SK-N-SH (cell line): ENCODE measurements around the gene NUS1. TPM values are rescaled to one million over a fixed set of nuclear protein-coding genes. Genes with fewer than 3 reads are reported as not detected.

Experiments
- CTCF ChIA-PET: fragments of 300-600, 350-600 bp; formaldehyde crosslinking; extraction: SDS; loops from one replicate; lab custom pipeline; 2021; lab: Yijun Ruan, JAX
- POLR2A ChIA-PET: fragments of 350-600 bp; sonication (Branson Sonifier 250); formaldehyde crosslinking; extraction: SDS; loops from one replicate; lab custom pipeline; 2020; ENCODE audit warnings: antibody characterized with exemption, inconsistent platforms; lab: Yijun Ruan, JAX
- DNase-seq: peaks from one replicate; pipeline ENCODE4 v3.0.0; 2012
- H2AFZ ChIP-seq: fragments of 200-600 bp; sonication (generic); 2 replicates; pipeline ENCODE4 v1.8.1; 2016; ENCODE audit warnings: antibody characterized with exemption, mild to moderate bottlenecking, low read depth
- H3F3A ChIP-seq: fragments of 200-600 bp; sonication (generic); replicated peaks from 2 replicates; pipeline ENCODE3; 2016; ENCODE audit warnings: antibody characterized with exemption, mild to moderate bottlenecking; ENCODE audit not compliant: insufficient read depth
- H3K27ac ChIP-seq, 2 experiments: fragments of 200-500 bp in 1 of 2; fragments of 200-600 bp in 1 of 2; sonication (Bioruptor generic) in 1 of 2; sonication (generic), shearing (Covaris generic) in 1 of 2; 2 replicates each; pipeline versions ENCODE4 v1.5.1 to v1.6.1; 2014 to 2016; ENCODE audit warnings: low read depth in 2 of 2, inconsistent platforms in 1 of 2, low read length in 1 of 2, mild to moderate bottlenecking in 1 of 2, mixed read lengths in 1 of 2
- H3K27me3 ChIP-seq: fragments of 200-600 bp; sonication (generic), shearing (Covaris generic); 2 replicates; pipeline ENCODE4 v1.6.1; 2016; ENCODE audit warnings: mixed run types; ENCODE audit not compliant: insufficient read depth
- H3K36me3 ChIP-seq, 2 experiments: fragments of 200-500 bp in 1 of 2; fragments of 200-600 bp in 1 of 2; sonication (Bioruptor generic) in 1 of 2; sonication (generic) in 1 of 2; replicated peaks in 1 of 2; 2 replicates each; pipeline versions ENCODE3 to v1.5.1; 2014 to 2016; ENCODE audit warnings: low read length in 1 of 2, mild to moderate bottlenecking in 1 of 2; ENCODE audit not compliant: insufficient read depth in 2 of 2, control insufficient read depth in 1 of 2
- H3K4me1 ChIP-seq, 2 experiments: fragments of 200-500 bp in 1 of 2; fragments of 200-600 bp in 1 of 2; sonication (Bioruptor generic) in 1 of 2; sonication (generic), shearing (Covaris generic) in 1 of 2; 2 replicates each; pipeline versions ENCODE4 v1.5.1 to v1.6.1; 2014 to 2016; ENCODE audit warnings: low read depth in 1 of 2, low read length in 1 of 2, mixed run types in 1 of 2; ENCODE audit not compliant: insufficient read depth in 2 of 2, control insufficient read depth in 1 of 2
- H3K4me2 ChIP-seq: fragments of 200-600 bp; sonication (generic), shearing (Covaris generic); 2 replicates; pipeline ENCODE4 v1.6.1; 2017; ENCODE audit warnings: mixed run types
- H3K4me3 ChIP-seq, 2 experiments: fragments of 200-500 bp in 1 of 2; fragments of 200-600 bp in 1 of 2; sonication (Bioruptor generic) in 1 of 2; sonication (generic), shearing (Covaris generic) in 1 of 2; 2 replicates each; pipeline versions ENCODE4 v1.5.1 to v1.8.1; 2014 to 2016; ENCODE audit warnings: low read depth in 2 of 2, inconsistent platforms in 1 of 2, low read length in 1 of 2, mild to moderate bottlenecking in 1 of 2, mixed read lengths in 1 of 2, moderate library complexity in 1 of 2
- H3K79me2 ChIP-seq: fragments of 200-600 bp; sonication (generic); 2 replicates; pipeline ENCODE4 v1.8.1; 2017; ENCODE audit warnings: mild to moderate bottlenecking; ENCODE audit not compliant: insufficient read depth
- H3K9ac ChIP-seq: fragments of 200-600 bp; sonication (generic); 2 replicates; pipeline ENCODE4 v1.6.1; 2017; ENCODE audit warnings: mixed run types
- H3K9me2 ChIP-seq: fragments of 200-600 bp; sonication (generic); 2 replicates; pipeline ENCODE4 v1.6.1; 2017; ENCODE audit warnings: mixed run types
- H3K9me3 ChIP-seq: fragments of 200-600 bp; sonication (generic); 2 replicates; pipeline ENCODE4 v1.6.1; 2017; ENCODE audit warnings: mixed run types, mild to moderate bottlenecking, moderate library complexity
- H4K20me1 ChIP-seq: fragments of 200-600 bp; sonication (generic); 2 replicates; pipeline ENCODE4 v1.6.1; 2017; ENCODE audit warnings: mild to moderate bottlenecking, mixed run types; ENCODE audit not compliant: insufficient read depth
- EZH2phosphoT487 ChIP-seq: fragments of 200-600 bp; sonication (generic); IDR thresholded peaks from 2 replicates; pipeline ENCODE4 v1.6.1; 2017; ENCODE audit warnings: low read depth, mixed run types, mild to moderate bottlenecking, antibody characterized with exemption, moderate library complexity, borderline replicate concordance
- FOXM1 ChIP-seq: IDR thresholded peaks from 2 replicates; pipeline ENCODE4 v1.4.0; 2012; ENCODE audit warnings: low read depth, mild to moderate bottlenecking
- GABPA ChIP-seq: IDR thresholded peaks from 2 replicates; pipeline ENCODE4 v1.4.0; 2012; ENCODE audit warnings: low read depth, mild to moderate bottlenecking
- IRF3 ChIP-seq: fragments of 150-350 bp; IDR thresholded peaks from 2 replicates; pipeline ENCODE4 v1.6.1; 2016; ENCODE audit warnings: mild to moderate bottlenecking, low read depth, low read length
- JUND ChIP-seq: IDR thresholded peaks from 2 replicates; pipeline ENCODE4 v1.4.0; 2012
- NFIC ChIP-seq: IDR thresholded peaks from 2 replicates; pipeline ENCODE4 v1.4.0; 2012; ENCODE audit warnings: borderline replicate concordance
- NRF1 ChIP-seq: IDR thresholded peaks from 2 replicates; pipeline ENCODE4 v1.6.1; 2012; ENCODE audit warnings: low read depth, mild to moderate bottlenecking, low read length
- RCOR1 ChIP-seq: fragments of 150-350 bp; IDR thresholded peaks from 2 replicates; pipeline ENCODE4 v1.6.1; 2017; ENCODE audit warnings: antibody characterized with exemption, low read length
- REST ChIP-seq: IDR thresholded peaks from 2 replicates; pipeline ENCODE4 v1.6.1; 2012; ENCODE audit warnings: mild to moderate bottlenecking, low read depth, low read length, moderate library complexity
- SIN3A ChIP-seq: IDR thresholded peaks from 2 replicates; pipeline ENCODE4 v1.6.1; 2012; ENCODE audit warnings: low read depth, mild to moderate bottlenecking, low read length, moderate library complexity, borderline replicate concordance
- TAF1 ChIP-seq: IDR thresholded peaks from 2 replicates; pipeline ENCODE4 v1.6.1; 2012; ENCODE audit warnings: low read depth, mild to moderate bottlenecking, low read length, moderate library complexity, borderline replicate concordance
- USF2 ChIP-seq: fragments of 150-350 bp; IDR thresholded peaks from 2 replicates; pipeline ENCODE4 v1.6.1; 2017; ENCODE audit warnings: antibody characterized with exemption, low read length, low read depth, borderline replicate concordance
- WGBS: methylation state at CpG from one replicate; pipeline ENCODE4 v1.1.6; 2017; ENCODE audit warnings: low lambda C conversion rate; 5-methylcytosine and 5-hydroxymethylcytosine counted together
- polyA plus RNA-seq, 3 experiments: library from polyadenylated mRNA; depleted of rRNA; stranded (reverse); fragments of >200 nt; gene quantifications; 2 replicates each; pipeline ENCODE4 v1.2.3, GENCODE V29; 2012
- TF ChIP-seq, protein P1 (sequence below): IDR thresholded peaks from 2 replicates; pipeline ENCODE4 v1.4.0; 2012; ENCODE audit warnings: low read depth

NUS1 gene
- polyA plus RNA-seq, 1 of the 3 experiments (the other 2 are of a cell fraction) = 8.9 TPM

- Histone ChIP-seq H3K9ac (no peak overlapping the region), H3K9me2 (no peaks in the 10 kb centered on the region)
- CTCF ChIA-PET = interaction anchor here (1.3 kb wide), 1 partner anchor 12 kb away, joined by 4 read pairs; no protein-coding TSS in a partner anchor
Measured at GRCh38 chr6:117728626-117729025, 53.4 kb downstream of the NUS1 start.

More at GRCh38 chr6:117728626-117729025, 53.4 kb downstream of the NUS1 start:
- DNase-seq = no peak
- no peak overlapping the region for H2AFZ ChIP-seq
- no peaks in the 10 kb centered on the region for H3F3A ChIP-seq
- H3K9me3 ChIP-seq = no peaks in the 10 kb centered on the region
- TF ChIP-seq RCOR1 = no peak
- no peak for TF ChIP-seq USF2
- TF ChIP-seq NFIC = no peak
- TF ChIP-seq NRF1 = no peak
- TF ChIP-seq GABPA = no peak
- TF ChIP-seq JUND = no peak
- TF ChIP-seq FOXM1 = no peak
- no peak for TF ChIP-seq TAF1
- TF ChIP-seq REST = no peak
- TF ChIP-seq EZH2phosphoT487 = no peak
- TF ChIP-seq, protein P1, sequence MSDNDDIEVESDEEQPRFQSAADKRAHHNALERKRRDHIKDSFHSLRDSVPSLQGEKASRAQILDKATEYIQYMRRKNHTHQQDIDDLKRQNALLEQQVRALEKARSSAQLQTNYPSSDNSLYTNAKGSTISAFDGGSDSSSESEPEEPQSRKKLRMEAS = no peak
- TF ChIP-seq IRF3 = no peak
- TF ChIP-seq SIN3A = no peak
- TF ChIP-seq, all 33 proteins: peak for 0
- no peak overlapping the region for H3K4me3 ChIP-seq
- H3K4me1 ChIP-seq = no peaks in the 10 kb centered on the region
- POLR2A ChIA-PET = no interaction called here
- no peaks in the 10 kb centered on the region for H3K27me3 ChIP-seq
- no peaks in the 10 kb centered on the region for H3K79me2 ChIP-seq
- H3K4me2 ChIP-seq = no peak overlapping the region
- H3K27ac ChIP-seq = no peak overlapping the region
- WGBS = 0% methylated on average over 1 of the region's 1 CpG
- no peaks in the 10 kb centered on the region for H3K36me3 ChIP-seq
- no peaks in the 10 kb centered on the region for H4K20me1 ChIP-seq
